ENCODE measurements around the gene EGFL7.

- TF ChIP-seq CTCF (IDR thresholded peaks at IDR 0.05) (no peak), POLR2A (IDR thresholded peaks at IDR 0.05) (no peak)
These were observed 6.5 kb upstream of the EGFL7 start for GRCh38 chr9:136656183-136656738.

Measured in adrenal gland (tissue), 5 donors.